OCI-LY1 (cell line): ENCODE results near the gene GCLC.

ENCODE experiments used
- H2AFZ ChIP-seq: fragments of 200-600 bp; sonication (generic), shearing (Covaris generic); 2 replicates; pipeline ENCODE4 v1.6.0; 2014; ENCODE audit warnings: antibody characterized with exemption, mild to moderate bottlenecking, low read length
- H3F3A ChIP-seq: fragments of 200-600 bp; sonication (generic), shearing (Covaris generic); 2 replicates; pipeline ENCODE4 v1.6.0; 2014; ENCODE audit warnings: mild to moderate bottlenecking, antibody characterized with exemption, low read length, moderate library complexity; ENCODE audit not compliant: insufficient read depth
- H3K27ac ChIP-seq: fragments of 200-600 bp; sonication (generic); 2 replicates; pipeline ENCODE4 v1.5.1; 2014; ENCODE audit warnings: low read length, mixed run types, mild to moderate bottlenecking, low read depth; ENCODE audit not compliant: poor library complexity, severe bottlenecking
- H3K27me3 ChIP-seq: fragments of 200-600 bp; sonication (generic); 2 replicates; pipeline ENCODE4 v1.6.0; 2014; ENCODE audit warnings: antibody characterized with exemption, mild to moderate bottlenecking, low read length, moderate library complexity; ENCODE audit not compliant: insufficient read depth
- H3K36me3 ChIP-seq: fragments of 200-600 bp; sonication (generic); 2 replicates; pipeline ENCODE4 v1.6.1; 2014; ENCODE audit warnings: mild to moderate bottlenecking, antibody characterized with exemption, low read length, moderate library complexity, mixed read lengths; ENCODE audit not compliant: insufficient read depth
- H3K4me1 ChIP-seq: fragments of 200-600 bp; sonication (generic); 2 replicates; pipeline ENCODE4 v1.5.1; 2014; ENCODE audit warnings: mild to moderate bottlenecking, low read length, moderate library complexity; ENCODE audit not compliant: insufficient read depth, severe bottlenecking
- H3K4me2 ChIP-seq: fragments of 200-600 bp; sonication (generic), shearing (Covaris generic); 2 replicates; pipeline ENCODE4 v1.6.1; 2014; ENCODE audit warnings: low read length
- H3K4me3 ChIP-seq: fragments of 200-600 bp; sonication (generic); 2 replicates; pipeline ENCODE4 v1.5.1; 2014; ENCODE audit warnings: low read length, low read depth, mild to moderate bottlenecking, mixed read lengths; ENCODE audit not compliant: poor library complexity, severe bottlenecking
- H3K79me2 ChIP-seq: fragments of 200-600 bp; shearing (Covaris generic); 2 replicates; pipeline ENCODE4 v1.6.1; 2016; ENCODE audit warnings: mixed run types, low read length, mixed read lengths; ENCODE audit not compliant: insufficient read depth
- H3K9ac ChIP-seq: fragments of 200-600 bp; sonication (generic), shearing (Covaris generic); 2 replicates; pipeline ENCODE4 v1.6.1; 2014; ENCODE audit warnings: mild to moderate bottlenecking, low read length, mixed read lengths
- H3K9me2 ChIP-seq: fragments of 200-600 bp; sonication (generic), shearing (Covaris generic); 2 replicates; pipeline ENCODE4 v1.6.1; 2014; ENCODE audit warnings: low read depth, mild to moderate bottlenecking, low read length, mixed read lengths
- H3K9me3 ChIP-seq: fragments of 200-600 bp; shearing (Covaris generic); 2 replicates; pipeline ENCODE4 v1.6.1; 2014; ENCODE audit warnings: low read length, mixed read lengths
- H4K20me1 ChIP-seq: fragments of 200-600 bp; sonication (generic), shearing (Covaris generic); 2 replicates; pipeline ENCODE4 v1.6.0; 2016; ENCODE audit warnings: mild to moderate bottlenecking, low read length; ENCODE audit not compliant: insufficient read depth
- EZH2 ChIP-seq: fragments of 200-600 bp; sonication (generic), shearing (Covaris generic); IDR thresholded peaks from 2 replicates; pipeline ENCODE4 v1.8.0; 2017; ENCODE audit warnings: borderline replicate concordance, mixed run types, mild to moderate bottlenecking, antibody characterized with exemption, low read length, moderate library complexity, mixed read lengths
- TF ChIP-seq, protein P1 (sequence below): fragments of 200-600 bp; sonication (generic), shearing (Covaris generic); IDR thresholded peaks from 2 replicates; pipeline ENCODE4 v1.5.1; 2017; ENCODE audit warnings: mild to moderate bottlenecking, antibody characterized with exemption, low read length, moderate library complexity, mixed read lengths

The GCLC gene

DNA sequence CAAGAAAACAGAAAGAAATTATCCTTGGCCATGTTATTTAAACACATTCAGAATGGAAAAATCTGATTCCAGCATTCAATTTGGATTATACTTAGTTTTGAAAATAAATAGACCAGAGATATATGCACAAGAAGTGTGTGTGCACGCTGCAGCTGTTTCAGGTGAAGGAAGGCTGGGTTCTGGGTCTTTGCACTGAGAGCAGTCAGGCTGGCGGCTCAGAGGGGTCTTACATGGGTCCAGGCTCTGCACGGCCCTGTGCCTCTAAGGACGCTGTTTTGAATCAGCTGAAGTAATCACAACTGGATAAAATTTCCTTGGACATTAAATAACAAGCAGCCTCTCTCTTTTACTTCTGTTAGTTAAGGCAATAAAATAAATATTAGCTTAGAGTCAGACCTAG lies 31.8 kb downstream of the GCLC start:
- no peak overlapping the region for H3K4me3 ChIP-seq
- no peak for TF ChIP-seq EZH2
- TF ChIP-seq, protein P1, sequence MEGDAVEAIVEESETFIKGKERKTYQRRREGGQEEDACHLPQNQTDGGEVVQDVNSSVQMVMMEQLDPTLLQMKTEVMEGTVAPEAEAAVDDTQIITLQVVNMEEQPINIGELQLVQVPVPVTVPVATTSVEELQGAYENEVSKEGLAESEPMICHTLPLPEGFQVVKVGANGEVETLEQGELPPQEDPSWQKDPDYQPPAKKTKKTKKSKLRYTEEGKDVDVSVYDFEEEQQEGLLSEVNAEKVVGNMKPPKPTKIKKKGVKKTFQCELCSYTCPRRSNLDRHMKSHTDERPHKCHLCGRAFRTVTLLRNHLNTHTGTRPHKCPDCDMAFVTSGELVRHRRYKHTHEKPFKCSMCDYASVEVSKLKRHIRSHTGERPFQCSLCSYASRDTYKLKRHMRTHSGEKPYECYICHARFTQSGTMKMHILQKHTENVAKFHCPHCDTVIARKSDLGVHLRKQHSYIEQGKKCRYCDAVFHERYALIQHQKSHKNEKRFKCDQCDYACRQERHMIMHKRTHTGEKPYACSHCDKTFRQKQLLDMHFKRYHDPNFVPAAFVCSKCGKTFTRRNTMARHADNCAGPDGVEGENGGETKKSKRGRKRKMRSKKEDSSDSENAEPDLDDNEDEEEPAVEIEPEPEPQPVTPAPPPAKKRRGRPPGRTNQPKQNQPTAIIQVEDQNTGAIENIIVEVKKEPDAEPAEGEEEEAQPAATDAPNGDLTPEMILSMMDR = no peak
- H3F3A ChIP-seq = no peaks in the 10 kb centered on the region
- no peaks in the 10 kb centered on the region for H4K20me1 ChIP-seq
- H3K4me2 ChIP-seq = no peak overlapping the region
- no peaks in the 10 kb centered on the region for H3K4me1 ChIP-seq
- peaks cover 60% of the 10 kb centered on the region; the same call in 1 of the 2 replicates for H3K36me3 ChIP-seq
- no peaks in the 10 kb centered on the region for H3K9me2 ChIP-seq
- no peak overlapping the region for H2AFZ ChIP-seq
- H3K79me2 ChIP-seq = no peaks in the 10 kb centered on the region
- no peaks in the 10 kb centered on the region for H3K27me3 ChIP-seq
- H3K9ac ChIP-seq = no peak overlapping the region
- no peaks in the 10 kb centered on the region for H3K9me3 ChIP-seq
- H3K27ac ChIP-seq = no peak overlapping the region

DNA sequence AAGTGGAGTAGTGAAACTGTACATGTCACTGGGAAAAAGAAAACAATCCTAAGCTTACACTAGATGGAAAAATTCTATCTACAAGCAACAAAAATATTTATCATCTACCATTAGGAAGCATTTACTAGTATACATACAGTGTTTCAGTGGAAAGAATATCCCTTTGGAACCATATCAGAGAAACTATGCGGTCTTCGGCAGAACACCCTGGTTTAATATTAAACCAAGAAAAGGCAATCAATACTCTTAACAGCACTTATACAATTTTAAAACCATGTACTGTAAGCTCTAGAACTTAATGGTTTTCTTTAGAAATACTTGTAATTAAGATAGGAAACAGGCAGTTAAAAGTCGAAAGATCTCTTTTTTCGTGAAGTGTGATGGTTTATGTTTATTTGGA lies 32.3 kb downstream of the GCLC start:
- Histone ChIP-seq H3K9me3 (no peaks in the 10 kb centered on the region), H3F3A (no peaks in the 10 kb centered on the region), H4K20me1 (no peaks in the 10 kb centered on the region), H3K36me3 (peaks cover 62% of the 10 kb centered on the region; the same call in 1 of the 2 replicates), H3K79me2 (no peaks in the 10 kb centered on the region), H3K4me2 (no peak overlapping the region), H3K4me3 (no peak overlapping the region), H3K27ac (no peak overlapping the region), H2AFZ (no peak overlapping the region), H3K4me1 (no peaks in the 10 kb centered on the region), H3K9ac (no peak overlapping the region), H3K27me3 (no peaks in the 10 kb centered on the region), H3K9me2 (no peaks in the 10 kb centered on the region)
- TF ChIP-seq, protein P1 = no peak
- TF ChIP-seq EZH2 = no peak

DNA sequence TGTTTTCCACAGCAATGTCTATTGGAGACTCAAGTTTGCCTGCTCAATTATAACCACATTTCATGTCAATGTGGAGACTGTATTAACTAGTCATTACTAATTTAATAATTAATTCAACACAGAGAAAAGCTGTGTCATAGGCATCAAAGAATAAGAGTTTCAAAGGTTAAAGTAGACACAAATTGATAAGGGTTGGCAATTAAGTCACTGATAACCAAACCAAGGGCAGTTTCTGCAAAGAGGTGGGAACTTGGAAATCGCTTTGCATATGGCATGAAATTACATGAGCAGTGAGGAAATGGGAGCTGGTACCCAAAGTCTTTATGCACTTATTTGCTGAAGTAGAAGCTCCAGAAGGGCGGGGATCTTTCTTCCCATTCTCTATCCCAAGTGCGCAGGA lies 34.2 kb downstream of the GCLC start:
- no peak overlapping the region for H3K4me2 ChIP-seq
- H4K20me1 ChIP-seq = no peaks in the 10 kb centered on the region
- no peaks in the 10 kb centered on the region for H3K9me3 ChIP-seq
- no peaks in the 10 kb centered on the region for H3K27me3 ChIP-seq
- no peak overlapping the region for H3K9ac ChIP-seq
- H3K9me2 ChIP-seq = no peaks in the 10 kb centered on the region
- no peak overlapping the region for H2AFZ ChIP-seq
- H3K27ac ChIP-seq = no peak overlapping the region
- H3F3A ChIP-seq = no peaks in the 10 kb centered on the region
- no peaks in the 10 kb centered on the region for H3K4me1 ChIP-seq
- TF ChIP-seq, protein P1 = no peak
- TF ChIP-seq EZH2 = no peak
- peaks cover 71% of the 10 kb centered on the region; the same call in 1 of the 2 replicates for H3K36me3 ChIP-seq
- no peak overlapping the region for H3K4me3 ChIP-seq
- H3K79me2 ChIP-seq = no peaks in the 10 kb centered on the region
